Activated CD8-positive, alpha-beta memory T cell treated with anti-CD3 and anti-CD28 coated beads for 1 hour (primary cell): ENCODE data around the gene RNF114.
"Not testable (repeated sequence)": the region's sequence is repeated elsewhere in the genome, so short reads cannot be mapped to it uniquely, and the experiment has no call there.

Source experiments
- DNase-seq, 2 donors: peaks; one replicate each; pipeline ENCODE4 v3.0.0-alpha.2; 2020; ENCODE audit warnings: low read depth in 1 of 2; ENCODE audit errors: extremely low read depth in 1 of 2

The RNF114 gene

DNA sequence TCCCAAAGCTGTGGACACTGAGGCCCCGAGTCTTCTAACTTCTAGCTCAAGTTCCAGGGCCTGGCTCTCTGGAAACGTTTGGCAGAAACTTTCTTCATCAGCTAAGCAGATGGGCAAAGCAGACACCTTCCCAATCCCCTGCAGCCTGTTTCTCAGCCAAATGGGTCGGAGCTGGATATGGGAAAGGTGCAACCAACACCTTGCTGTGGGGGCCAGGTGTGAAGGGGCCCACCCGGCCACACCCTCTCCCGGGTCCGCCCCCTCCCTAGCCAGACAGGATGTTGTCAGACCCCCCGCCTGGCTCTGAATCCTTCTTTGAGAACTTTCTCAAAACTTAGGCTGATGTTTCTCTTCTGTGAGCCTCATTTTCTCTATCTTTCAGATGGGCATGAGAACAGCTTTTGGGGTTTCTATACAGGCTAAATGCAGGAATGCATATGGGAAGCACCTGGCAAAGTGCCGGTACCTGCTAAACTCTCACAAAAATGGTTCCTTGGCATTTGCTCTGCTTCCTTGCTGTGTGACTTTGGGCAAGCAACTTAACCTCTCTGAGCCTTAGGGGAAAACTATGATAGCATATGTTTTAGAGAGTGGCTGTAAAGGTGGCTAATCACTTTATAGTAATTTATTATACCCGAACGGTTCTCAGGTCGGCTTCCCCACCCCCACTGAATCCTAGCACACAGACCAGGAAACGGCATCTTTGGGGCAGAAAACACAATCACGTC lies 48.4 kb downstream of the RNF114 start:
- no peak for DNase-seq

DNA sequence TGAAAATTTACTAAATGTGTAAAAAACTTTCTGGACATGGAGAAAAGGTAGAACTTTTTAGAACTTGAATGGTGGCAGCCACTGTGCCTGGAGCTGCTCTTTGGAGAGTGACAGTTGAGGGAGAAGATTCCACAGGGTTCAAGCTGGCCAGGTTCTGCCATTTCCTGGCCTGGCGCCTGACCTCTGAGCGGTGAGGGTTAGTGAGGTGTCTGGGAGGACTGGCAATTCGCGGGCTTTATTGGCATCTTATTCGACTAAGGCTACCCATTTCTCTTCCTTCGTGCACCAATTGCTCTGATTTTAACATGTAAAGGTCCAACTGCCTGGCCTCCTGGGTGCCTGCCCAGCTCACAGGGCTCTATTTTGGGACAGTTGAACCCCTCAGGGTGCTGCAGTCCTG lies 49.0 kb downstream of the RNF114 start:
- DNase-seq = no peak

DNA sequence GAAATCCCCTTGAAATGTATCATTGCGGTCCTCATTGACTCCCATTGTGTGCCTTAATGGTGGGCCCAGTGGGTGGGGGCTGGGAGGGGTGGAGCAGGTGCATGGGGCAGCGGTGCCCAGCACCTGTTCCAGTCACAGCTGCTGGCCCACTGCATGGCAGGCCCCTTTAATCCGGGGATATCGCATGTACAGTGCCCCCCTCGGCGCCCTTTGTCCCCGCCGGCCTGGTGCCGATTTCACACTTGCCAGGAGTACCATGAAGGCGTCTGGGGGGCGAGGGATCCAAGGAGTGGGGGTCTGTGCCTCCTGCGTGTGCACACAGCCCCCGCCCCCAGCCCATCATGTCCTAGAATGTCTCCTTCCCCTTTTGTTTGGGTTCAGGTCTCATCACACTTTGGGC lies 49.4 kb downstream of the RNF114 start:
- DNase-seq = no peak

DNA sequence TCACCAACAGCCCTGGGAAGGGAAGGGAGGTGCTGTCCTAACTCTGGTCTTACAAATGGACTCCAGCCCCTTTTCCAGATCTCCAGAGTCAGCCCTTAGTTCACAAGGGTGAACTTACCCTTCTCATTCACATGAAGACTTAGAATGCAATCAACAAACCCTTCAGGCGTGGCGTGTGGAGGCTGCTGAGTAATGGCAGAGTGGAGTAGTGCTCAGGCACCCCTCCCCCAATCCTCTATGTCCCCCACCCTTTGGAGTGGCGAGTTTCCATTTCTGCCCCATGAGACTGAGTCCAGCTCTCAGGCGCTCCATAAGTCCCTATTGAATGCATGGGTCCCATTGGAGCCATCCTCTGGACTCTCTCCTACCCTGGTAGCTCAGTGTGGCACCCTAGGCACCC lies 49.9 kb downstream of the RNF114 start:
- no peak for DNase-seq

DNA sequence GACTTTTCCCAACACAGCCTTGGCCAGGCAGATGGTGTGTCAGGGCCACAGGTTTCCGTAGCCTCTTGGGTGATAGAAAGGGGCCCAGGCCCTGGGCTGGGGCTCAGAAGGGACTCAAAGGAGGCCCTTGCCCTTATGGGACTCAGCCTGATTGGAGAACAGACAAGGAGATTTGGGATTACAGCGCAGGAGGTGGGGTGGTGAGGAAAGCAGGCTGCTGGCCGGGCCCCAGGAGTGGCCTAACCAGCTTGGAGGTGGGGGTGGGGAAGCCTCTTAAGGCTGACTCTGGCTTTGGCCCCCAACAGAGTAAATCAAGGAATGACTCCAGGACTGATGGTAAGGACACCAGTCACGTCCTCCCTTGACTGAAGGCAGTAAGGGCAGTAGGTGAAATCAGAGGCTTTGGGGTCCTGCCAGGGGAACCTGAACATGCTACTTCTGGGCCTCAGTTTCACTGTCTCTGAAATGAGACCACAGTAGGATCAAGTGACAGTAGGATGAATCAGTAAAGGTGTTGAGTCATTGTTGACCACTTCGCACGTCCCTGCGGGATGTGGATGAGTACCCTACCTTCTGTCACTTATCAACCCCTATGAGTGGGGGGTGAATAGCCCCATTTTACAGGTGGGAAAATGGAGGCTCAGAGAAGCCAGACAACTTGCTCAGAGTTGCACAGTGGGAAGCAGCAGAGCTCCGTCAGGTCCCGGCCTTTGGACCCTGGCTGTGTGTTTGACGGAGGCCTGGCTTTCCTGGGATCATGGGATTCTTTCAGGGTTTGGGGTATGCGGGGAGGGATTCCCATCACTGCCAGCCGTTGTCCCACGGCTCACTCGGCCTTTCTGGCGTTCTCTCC lies 51.0 kb downstream of the RNF114 start:
- DNase-seq = no peak

DNA sequence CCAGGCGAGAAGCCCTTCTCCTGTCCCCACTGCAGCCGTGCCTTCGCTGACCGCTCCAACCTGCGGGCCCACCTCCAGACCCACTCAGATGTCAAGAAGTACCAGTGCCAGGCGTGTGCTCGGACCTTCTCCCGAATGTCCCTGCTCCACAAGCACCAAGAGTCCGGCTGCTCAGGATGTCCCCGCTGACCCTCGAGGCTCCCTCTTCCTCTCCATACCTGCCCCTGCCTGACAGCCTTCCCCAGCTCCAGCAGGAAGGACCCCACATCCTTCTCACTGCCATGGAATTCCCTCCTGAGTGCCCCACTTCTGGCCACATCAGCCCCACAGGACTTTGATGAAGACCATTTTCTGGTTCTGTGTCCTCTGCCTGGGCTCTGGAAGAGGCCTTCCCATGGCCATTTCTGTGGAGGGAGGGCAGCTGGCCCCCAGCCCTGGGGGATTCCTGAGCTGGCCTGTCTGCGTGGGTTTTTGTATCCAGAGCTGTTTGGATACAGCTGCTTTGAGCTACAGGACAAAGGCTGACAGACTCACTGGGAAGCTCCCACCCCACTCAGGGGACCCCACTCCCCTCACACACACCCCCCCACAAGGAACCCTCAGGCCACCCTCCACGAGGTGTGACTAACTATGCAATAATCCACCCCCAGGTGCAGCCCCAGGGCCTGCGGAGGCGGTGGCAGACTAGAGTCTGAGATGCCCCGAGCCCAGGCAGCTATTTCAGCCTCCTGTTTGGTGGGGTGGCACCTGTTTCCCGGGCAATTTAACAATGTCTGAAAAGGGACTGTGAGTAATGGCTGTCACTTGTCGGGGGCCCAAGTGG lies 51.9 kb downstream of the RNF114 start:
- no peak for DNase-seq

DNA sequence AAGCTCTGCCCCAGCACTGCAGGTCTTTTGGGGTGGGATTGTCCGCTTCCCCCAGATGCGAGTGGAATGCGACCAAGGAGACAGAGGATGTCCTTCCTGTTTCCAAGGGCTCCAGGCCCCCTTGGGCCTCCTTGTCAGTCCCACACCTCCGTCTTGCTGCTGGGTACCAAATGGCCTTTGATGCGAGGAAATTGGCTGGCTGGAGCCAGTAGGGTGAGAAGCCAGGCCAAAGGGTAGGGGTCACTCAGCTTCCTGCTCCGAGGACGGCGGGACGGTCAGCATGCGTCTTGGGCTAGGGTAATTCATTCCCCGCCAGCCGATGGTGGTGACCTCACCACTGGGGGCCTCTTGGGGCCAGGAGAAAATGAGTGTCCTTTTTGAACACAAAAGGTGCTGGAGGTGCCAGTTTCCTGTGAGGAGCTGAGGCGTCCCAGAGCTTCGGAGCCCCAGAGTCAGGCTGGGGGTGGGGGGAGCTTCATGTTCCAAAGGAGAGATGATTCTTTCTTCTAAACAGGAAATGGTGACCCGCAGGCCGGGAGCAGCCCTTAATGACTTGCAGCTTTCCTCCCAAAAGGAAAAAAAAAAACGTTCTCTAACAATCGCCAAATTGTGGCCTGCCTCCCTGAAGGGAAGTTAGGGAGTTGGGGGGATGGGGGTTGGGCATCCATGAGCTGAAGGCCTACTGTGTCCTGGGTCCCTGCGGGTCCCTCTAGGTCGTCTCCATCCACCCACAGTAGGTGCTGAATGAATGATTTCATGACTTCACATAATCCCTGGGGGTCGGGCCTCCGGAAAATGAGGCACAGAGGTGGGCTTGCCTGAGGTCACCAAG lies 53.3 kb downstream of the RNF114 start:
- DNase-seq = no peak

DNA sequence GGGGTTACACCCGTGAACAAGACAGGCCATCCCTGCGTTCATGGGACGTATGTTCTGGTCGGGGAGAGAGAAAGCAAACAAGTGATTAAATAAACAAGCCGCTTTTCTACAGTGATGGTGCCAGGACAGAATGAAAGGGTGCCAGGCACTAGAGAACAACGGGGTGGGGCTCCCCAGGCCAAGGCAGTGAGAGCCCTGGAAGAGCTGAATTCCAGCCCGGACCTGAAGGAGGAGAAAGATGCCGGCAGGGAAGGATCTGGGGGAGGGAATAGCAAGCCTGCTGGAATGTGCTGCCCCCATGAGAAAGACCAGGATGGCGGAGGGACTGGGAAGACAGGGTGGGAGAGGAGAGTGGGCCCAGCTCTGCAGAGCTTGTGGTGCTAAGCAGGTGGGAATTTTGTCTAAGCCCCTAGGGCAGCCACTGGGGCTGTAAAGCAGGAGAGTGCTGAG lies 54.1 kb downstream of the RNF114 start:
- DNase-seq = no peak

DNA sequence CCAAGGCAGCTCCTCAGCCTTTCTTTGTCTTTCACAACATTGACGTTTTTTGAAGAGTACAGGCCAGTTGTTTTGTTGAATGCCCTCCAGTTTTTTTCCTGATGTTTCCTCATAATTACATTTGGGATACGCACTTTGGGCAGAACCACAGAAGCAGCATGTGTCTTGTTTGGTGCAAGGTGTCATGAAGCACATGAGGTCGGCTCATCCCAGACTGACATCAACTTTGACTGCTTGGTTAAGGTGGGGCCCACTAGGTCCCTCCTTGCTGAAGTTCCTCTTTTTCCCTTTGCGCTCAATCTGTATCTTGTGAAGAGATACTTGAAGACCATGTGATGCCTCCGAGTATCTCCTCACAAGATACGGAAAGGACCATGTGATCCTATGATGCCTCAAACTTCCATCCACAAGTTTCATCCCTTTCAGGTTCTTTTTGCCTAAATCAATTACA lies 57.1 kb downstream of the RNF114 start:
- no peak for DNase-seq

DNA sequence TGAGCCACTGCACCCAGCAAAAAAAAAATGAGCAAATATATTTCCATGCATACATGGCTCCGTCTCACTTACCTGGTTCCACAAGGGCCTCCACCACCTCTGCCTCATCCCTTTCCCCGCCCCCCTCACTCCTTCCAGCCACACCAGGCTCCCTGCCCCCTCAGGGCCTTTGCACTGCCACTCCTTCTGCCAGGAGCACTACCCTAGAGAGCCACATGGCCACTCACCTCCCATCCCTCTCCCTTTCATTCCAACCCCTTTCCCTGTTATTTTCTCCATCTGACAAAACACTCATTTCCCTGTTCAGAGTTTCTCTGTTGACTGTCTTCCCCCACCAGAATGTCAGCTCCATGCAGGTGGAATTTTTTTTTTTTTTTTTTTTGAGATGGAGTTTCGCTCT lies 59.4 kb downstream of the RNF114 start:
- no peak for DNase-seq

DNA sequence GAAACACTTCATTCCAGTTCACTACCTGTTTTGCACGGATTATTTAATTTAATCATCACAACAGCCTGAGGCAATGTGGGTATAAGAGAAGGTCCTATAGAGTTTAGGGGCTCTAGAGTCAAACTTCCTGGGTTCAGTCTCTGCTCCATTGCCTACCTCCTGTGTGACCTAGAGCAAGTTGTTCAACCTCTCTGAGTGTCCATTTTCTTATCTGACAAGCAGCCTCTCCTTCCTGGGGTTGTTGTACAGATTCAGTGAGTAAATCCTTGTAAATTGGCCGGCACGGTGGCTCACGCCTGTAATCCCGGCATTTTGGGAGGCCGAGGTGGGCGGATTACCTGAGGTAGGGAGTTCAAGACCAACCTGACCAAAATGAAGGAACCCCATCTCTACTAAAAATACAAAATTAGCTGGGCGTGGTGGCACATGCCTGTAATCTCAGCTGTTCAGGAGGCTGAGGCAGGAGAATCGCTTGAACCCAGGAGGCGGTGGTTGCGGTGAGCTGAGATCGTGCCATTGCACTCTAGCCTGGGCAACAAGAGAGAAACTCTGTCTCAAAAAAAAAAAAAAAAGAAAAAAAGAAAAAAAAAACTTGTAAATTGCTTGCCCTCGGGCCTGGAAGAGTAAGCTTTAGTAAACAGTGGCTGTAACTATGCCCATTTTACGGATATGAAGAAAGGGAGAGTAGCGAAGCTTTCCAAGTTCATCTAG lies 62.4 kb downstream of the RNF114 start:
- DNase-seq = not testable (repeated sequence)

DNA sequence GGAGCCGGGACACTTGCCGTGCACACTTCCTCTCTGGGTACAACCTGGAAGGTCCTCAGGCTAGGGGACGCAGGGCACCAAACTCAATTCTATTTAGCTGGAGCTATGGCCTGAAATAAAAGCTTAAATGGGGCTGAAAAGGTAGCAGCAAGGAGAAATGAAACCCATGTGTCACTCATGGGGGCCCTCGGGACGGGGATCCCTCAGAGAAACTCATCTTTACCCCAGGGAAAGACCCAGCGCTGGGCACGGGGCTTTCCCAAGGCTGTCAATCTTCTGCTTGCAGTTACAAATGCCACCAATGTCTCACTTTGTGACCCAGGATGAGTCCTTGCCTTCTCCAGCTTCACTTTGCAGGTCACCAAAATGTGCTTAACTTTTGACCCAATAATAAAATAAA lies 63.1 kb downstream of the RNF114 start:
- DNase-seq = no peak

DNA sequence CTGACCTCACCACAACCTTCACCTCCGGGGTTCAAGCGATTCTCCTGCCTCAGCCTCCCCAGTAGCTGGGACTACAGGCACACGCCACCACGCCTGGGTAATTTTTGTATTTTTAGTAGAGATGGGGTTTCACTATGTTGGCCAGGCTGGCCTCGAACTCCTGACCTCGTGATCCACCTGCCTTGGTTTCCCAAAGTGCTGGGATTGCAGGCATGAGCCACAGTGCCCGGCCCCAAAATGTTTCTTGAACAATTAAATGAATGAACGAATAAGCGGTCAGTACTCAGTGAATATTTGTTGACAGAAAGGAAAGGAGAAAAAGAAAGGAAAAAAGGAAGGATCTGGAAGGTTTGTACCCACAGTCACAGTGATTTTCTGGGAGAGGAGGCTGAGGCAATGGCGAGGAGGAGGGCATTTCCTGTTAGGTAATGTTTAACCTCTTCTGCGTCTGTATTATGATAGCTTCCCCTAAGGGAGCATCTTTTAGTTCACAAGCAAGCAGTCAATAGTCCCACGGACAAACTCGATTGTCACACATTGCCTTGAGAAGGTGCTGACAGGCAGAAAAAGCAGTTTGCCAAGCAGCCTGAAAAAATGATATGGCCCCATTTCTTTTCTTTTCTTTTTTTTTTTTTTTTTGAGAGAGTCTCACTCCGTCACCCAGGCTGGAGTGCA lies 64.5 kb downstream of the RNF114 start:
- not testable (repeated sequence) for DNase-seq

DNA sequence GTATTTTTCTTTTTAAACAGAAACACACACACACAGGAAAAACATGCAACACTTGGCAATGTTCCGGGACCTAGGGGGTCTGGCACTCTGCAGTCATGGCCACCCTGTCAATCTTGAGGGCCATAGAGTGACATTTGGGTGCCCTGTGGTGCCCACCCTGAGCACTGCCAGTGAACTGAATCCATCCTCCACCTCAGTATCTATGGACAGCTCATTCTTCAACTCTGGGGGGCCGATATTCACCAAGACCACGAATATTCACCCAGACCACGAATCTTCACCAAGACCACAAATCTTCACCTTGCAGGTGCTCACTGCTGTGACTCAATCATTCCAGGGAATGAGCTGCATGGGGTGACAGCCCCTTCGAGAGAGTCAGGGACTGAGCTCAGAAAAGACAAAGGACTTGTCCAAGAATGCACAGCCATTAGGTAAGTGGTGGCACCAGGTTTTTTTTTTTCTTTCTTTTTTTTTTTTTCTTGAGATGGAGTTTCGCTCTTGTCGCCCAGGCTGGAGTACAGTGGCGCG lies 65.7 kb downstream of the RNF114 start:
- DNase-seq = no peak

DNA sequence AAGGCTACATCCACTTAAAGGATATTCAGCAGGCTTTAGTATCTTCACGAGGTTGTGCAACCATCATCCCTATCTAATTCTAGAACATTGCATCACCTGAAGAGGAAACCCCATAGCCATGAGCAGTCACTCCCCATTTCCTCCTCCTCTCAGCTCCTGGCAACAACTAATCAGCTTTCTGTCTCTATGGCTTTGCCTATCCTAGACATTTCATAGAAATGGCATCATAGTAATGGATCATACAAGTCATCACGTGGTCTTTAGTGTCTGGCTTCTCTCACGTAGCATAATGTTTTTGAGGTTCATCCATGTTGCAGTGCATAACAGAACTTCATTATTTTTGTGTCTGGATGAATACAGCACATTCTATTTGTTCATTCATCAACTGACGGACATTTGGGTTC lies 67.1 kb downstream of the RNF114 start:
- DNase-seq = no peak
